GM12801 (cell line): Measurements from ENCODE around the gene IL21R.

Experiments
- TF ChIP-seq, protein P1 (sequence below): IDR thresholded peaks from one replicate; pipeline ENCODE4 v1.5.1; 2011; ENCODE audit warnings: control low read depth; ENCODE audit not compliant: insufficient read length; ENCODE audit errors: extremely low read depth

Gene IL21R

DNA sequence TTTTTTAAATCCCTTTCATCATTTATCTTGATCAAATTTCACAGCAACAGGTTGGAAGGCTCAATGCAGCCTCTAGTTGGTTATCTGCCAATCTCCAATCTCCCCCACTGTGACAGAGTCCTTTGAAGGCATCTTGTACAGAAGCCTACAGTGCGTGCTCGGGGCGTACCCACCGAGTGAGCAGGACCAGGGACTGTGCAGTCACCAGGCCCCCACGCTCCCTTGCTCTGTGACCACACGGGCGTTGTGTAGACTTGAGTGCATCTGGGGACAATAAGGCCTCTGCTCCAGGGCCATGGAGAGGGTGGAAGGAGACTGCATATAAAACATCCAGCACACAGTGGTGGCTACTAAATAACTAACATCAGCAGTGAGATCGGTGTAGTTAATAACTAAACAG lies 84.4 kb downstream of the IL21R start:
- TF ChIP-seq, protein P1, sequence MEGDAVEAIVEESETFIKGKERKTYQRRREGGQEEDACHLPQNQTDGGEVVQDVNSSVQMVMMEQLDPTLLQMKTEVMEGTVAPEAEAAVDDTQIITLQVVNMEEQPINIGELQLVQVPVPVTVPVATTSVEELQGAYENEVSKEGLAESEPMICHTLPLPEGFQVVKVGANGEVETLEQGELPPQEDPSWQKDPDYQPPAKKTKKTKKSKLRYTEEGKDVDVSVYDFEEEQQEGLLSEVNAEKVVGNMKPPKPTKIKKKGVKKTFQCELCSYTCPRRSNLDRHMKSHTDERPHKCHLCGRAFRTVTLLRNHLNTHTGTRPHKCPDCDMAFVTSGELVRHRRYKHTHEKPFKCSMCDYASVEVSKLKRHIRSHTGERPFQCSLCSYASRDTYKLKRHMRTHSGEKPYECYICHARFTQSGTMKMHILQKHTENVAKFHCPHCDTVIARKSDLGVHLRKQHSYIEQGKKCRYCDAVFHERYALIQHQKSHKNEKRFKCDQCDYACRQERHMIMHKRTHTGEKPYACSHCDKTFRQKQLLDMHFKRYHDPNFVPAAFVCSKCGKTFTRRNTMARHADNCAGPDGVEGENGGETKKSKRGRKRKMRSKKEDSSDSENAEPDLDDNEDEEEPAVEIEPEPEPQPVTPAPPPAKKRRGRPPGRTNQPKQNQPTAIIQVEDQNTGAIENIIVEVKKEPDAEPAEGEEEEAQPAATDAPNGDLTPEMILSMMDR, result no peak

DNA sequence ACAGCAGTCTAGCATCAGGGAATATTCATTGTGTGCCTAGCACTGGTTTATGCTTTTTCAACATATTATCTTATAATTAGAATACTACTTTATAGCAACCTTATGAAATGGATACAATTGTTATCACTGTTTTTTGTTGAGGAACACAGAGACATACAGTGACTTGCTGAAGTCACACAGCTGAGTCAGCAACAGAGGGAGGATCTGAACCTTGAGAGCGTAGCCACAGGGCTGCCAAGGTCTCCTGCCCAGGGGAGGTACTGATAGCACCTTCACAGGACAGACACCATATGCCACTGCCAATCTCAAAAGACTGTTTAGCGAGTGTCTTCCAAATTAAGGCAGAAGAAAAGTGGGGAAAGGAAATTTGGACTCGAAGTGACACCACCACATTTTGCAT lies 84.8 kb downstream of the IL21R start:
- TF ChIP-seq, protein P1, result no peak

DNA sequence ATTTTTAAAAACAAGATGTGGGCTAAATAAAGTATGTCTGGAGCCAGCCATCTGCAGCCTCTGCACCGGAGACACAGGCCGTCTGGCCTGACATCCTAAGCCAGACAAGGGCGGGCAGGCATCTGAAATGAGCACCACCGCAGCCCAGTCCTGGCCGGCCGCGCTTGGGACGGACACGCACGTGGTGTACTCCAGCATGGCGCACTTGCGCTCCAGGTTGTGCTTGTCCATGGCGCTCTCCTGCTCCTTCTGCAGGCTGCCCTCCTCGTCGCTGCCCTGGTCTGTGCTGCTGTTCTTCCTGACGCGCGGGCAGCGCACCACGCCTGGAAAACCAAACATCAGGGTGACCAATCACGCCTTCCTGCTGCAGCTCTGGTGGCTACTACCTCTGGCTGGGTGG lies 87.4 kb downstream of the IL21R start:
- TF ChIP-seq, protein P1, result no peak

DNA sequence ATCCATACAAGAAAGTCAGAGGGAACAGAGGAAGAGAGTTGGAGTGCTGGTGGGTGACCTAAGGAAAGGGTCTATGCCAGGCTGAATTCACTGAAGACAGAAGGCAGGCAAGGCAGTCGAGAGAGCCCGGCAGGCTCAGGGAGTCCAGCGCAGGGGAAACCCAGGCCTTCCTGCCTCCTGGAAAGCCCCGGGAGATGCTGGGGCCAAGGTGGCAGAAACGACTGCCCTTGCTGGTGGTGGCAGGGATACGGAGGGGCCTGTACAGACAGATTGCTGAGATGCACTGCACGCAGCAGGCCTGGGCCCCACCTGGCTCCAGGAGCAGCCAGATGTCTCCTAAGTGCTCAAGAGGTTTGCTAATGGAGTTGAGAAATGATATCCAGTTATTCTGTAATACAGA lies 87.9 kb downstream of the IL21R start:
- TF ChIP-seq, protein P1, result no peak

DNA sequence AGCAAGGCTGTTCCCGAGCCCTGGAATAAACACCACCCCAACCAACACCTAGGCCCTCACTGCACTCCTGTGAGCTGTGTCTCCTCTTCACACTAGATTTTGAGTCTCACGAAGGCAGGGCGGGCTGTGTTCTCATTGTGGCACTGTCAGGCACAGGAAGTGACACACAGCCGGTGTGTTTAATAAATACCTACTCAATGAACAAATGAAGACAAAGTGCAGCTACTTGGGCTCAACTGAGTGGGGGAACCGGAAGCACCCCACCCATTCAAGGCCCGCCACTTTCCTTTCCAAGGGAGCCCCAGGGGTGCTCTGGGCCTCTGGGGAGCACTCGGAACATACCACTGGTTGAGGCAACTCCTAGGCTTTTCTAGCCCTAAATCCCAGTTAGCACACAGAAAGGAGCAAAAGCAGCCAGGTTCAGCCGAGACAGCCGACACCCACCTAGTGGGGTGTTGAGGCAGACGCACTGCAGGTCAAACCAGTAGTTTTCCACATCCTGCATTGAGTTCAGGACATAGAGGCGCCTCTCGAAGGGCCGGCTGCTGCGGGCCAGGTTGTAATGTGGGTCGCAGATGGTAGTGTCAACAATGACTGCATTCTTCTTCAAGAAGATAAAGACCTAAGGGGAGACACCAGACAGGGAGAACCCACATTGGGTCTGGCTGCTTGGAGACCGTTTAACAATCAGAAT lies 90.1 kb downstream of the IL21R start:
- TF ChIP-seq, protein P1, result no peak

DNA sequence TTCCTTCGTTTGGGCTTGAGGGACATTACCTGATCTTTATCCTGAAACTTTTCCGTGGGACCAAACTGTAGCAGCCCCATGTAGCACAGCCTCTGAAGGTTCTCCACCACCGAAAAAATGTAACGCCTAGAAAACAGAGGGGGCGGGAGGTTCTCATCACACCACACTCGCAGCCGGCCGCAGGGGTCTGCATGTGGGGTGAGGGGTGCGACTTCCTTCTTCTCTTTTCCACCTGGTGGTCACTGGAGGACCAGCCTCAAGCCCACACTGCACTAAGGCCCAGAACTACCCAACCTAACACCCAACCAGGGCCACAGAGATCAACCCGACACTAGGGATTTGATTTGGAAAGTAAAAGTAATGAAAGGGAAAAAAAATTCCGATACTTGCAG lies 90.6 kb downstream of the IL21R start:
- TF ChIP-seq, protein P1, result no peak

DNA sequence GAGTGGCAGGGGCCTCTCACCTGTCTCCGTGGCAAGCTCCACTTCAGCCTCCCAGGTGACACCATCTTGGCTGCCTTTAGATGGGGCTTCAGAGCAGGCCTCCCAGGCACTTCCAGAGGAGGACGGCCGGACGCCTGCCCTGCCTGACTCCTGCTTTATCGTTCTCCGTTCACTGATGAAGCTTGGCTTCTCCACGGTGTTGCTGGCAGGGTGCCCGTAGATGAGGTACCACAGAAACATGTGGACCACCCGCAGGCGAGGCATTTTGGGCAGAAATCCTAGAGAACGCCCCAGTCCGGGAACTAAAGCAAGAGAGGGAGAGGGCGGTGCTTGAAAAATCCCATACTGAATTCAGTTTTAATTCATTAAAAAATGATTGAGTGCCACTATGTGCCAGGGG lies 93.2 kb downstream of the IL21R start:
- TF ChIP-seq, protein P1, result no peak
